OCI-LY1 (cell line): ENCODE measurements around the gene PRSS33.

Source experiments
- H2AFZ ChIP-seq: fragments of 200-600 bp; sonication (generic), shearing (Covaris generic); 2 replicates; pipeline ENCODE4 v1.6.0; 2014; ENCODE audit warnings: antibody characterized with exemption, mild to moderate bottlenecking, low read length
- H3F3A ChIP-seq: fragments of 200-600 bp; sonication (generic), shearing (Covaris generic); 2 replicates; pipeline ENCODE4 v1.6.0; 2014; ENCODE audit warnings: mild to moderate bottlenecking, antibody characterized with exemption, low read length, moderate library complexity; ENCODE audit not compliant: insufficient read depth
- H3K27ac ChIP-seq: fragments of 200-600 bp; sonication (generic); 2 replicates; pipeline ENCODE4 v1.5.1; 2014; ENCODE audit warnings: low read length, mixed run types, mild to moderate bottlenecking, low read depth; ENCODE audit not compliant: poor library complexity, severe bottlenecking
- H3K27me3 ChIP-seq: fragments of 200-600 bp; sonication (generic); 2 replicates; pipeline ENCODE4 v1.6.0; 2014; ENCODE audit warnings: antibody characterized with exemption, mild to moderate bottlenecking, low read length, moderate library complexity; ENCODE audit not compliant: insufficient read depth
- H3K36me3 ChIP-seq: fragments of 200-600 bp; sonication (generic); 2 replicates; pipeline ENCODE4 v1.6.1; 2014; ENCODE audit warnings: mild to moderate bottlenecking, antibody characterized with exemption, low read length, moderate library complexity, mixed read lengths; ENCODE audit not compliant: insufficient read depth
- H3K4me1 ChIP-seq: fragments of 200-600 bp; sonication (generic); 2 replicates; pipeline ENCODE4 v1.5.1; 2014; ENCODE audit warnings: mild to moderate bottlenecking, low read length, moderate library complexity; ENCODE audit not compliant: insufficient read depth, severe bottlenecking
- H3K4me2 ChIP-seq: fragments of 200-600 bp; sonication (generic), shearing (Covaris generic); 2 replicates; pipeline ENCODE4 v1.6.1; 2014; ENCODE audit warnings: low read length
- H3K4me3 ChIP-seq: fragments of 200-600 bp; sonication (generic); 2 replicates; pipeline ENCODE4 v1.5.1; 2014; ENCODE audit warnings: low read length, low read depth, mild to moderate bottlenecking, mixed read lengths; ENCODE audit not compliant: poor library complexity, severe bottlenecking
- H3K79me2 ChIP-seq: fragments of 200-600 bp; shearing (Covaris generic); 2 replicates; pipeline ENCODE4 v1.6.1; 2016; ENCODE audit warnings: mixed run types, low read length, mixed read lengths; ENCODE audit not compliant: insufficient read depth
- H3K9ac ChIP-seq: fragments of 200-600 bp; sonication (generic), shearing (Covaris generic); 2 replicates; pipeline ENCODE4 v1.6.1; 2014; ENCODE audit warnings: mild to moderate bottlenecking, low read length, mixed read lengths
- H3K9me2 ChIP-seq: fragments of 200-600 bp; sonication (generic), shearing (Covaris generic); 2 replicates; pipeline ENCODE4 v1.6.1; 2014; ENCODE audit warnings: low read depth, mild to moderate bottlenecking, low read length, mixed read lengths
- H3K9me3 ChIP-seq: fragments of 200-600 bp; shearing (Covaris generic); 2 replicates; pipeline ENCODE4 v1.6.1; 2014; ENCODE audit warnings: low read length, mixed read lengths
- H4K20me1 ChIP-seq: fragments of 200-600 bp; sonication (generic), shearing (Covaris generic); 2 replicates; pipeline ENCODE4 v1.6.0; 2016; ENCODE audit warnings: mild to moderate bottlenecking, low read length; ENCODE audit not compliant: insufficient read depth
- EZH2 ChIP-seq: fragments of 200-600 bp; sonication (generic), shearing (Covaris generic); IDR thresholded peaks from 2 replicates; pipeline ENCODE4 v1.8.0; 2017; ENCODE audit warnings: borderline replicate concordance, mixed run types, mild to moderate bottlenecking, antibody characterized with exemption, low read length, moderate library complexity, mixed read lengths
- TF ChIP-seq, protein P1 (sequence below): fragments of 200-600 bp; sonication (generic), shearing (Covaris generic); IDR thresholded peaks from 2 replicates; pipeline ENCODE4 v1.5.1; 2017; ENCODE audit warnings: mild to moderate bottlenecking, antibody characterized with exemption, low read length, moderate library complexity, mixed read lengths

The PRSS33 gene

DNA sequence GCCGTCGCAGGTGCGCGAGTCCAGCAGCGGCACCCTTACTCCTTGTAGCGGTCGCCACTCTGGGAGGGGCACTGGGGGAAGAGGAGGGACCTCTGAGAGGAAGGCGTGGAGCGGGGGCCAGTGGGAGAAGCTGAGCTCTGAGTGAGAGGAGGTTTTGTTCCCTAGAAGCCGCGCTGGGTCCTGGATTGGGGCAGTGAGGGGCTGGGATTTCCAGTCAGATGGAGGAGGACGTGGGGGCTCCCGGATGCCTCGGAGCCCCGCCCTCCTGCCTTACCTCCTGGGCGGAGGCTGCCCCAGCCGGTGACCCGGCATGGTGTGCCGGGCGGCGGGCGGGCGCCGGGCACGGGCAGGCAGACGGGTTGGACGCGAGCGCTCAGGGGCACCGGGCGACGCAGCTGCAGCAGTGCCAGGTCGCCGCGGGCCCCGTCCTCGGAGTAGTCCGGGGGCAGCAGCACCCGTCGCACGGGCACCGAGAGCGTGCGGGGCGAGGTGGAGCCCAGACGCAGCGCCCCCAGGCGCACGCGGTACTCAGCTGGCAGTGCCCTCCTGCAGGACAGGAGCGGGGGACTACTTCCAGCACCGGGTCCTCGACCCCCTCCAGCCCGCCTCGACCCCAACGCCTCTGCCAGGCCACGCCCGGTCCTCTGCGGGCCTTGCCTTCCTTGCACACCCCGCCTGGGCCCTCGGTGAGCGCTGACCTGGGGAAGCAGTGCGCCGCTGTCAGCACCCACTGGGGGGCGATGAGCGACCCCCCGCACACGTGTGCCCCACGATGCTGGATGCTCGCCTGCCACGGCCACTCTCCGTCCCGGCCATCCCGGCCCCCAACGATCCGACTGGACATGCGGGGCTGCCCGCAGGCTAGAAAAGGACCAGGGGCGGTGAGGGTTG is 2.0 kb downstream of the PRSS33 start:
- Histone ChIP-seq H3K4me2 (no peak overlapping the region), H3K27ac (no peak overlapping the region)

GRCh38 chr16:2784358-2785100 is 2.8 kb downstream of the PRSS33 start:
- Histone ChIP-seq H3K27me3 (no peaks in the 10 kb centered on the region; the same call in 1 of the 2 replicates), H2AFZ (no peak overlapping the region), H3K4me2 (no peak overlapping the region), H3K79me2 (no peaks in the 10 kb centered on the region), H3K9me2 (no peaks in the 10 kb centered on the region), H3K9me3 (no peaks in the 10 kb centered on the region), H4K20me1 (no peaks in the 10 kb centered on the region), H3K4me3 (no peak overlapping the region), H3K36me3 (no peaks in the 10 kb centered on the region), H3K4me1 (no peaks in the 10 kb centered on the region), H3F3A (no peaks in the 10 kb centered on the region), H3K9ac (no peak overlapping the region), H3K27ac (no peak overlapping the region)
- TF ChIP-seq, protein P1, sequence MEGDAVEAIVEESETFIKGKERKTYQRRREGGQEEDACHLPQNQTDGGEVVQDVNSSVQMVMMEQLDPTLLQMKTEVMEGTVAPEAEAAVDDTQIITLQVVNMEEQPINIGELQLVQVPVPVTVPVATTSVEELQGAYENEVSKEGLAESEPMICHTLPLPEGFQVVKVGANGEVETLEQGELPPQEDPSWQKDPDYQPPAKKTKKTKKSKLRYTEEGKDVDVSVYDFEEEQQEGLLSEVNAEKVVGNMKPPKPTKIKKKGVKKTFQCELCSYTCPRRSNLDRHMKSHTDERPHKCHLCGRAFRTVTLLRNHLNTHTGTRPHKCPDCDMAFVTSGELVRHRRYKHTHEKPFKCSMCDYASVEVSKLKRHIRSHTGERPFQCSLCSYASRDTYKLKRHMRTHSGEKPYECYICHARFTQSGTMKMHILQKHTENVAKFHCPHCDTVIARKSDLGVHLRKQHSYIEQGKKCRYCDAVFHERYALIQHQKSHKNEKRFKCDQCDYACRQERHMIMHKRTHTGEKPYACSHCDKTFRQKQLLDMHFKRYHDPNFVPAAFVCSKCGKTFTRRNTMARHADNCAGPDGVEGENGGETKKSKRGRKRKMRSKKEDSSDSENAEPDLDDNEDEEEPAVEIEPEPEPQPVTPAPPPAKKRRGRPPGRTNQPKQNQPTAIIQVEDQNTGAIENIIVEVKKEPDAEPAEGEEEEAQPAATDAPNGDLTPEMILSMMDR = no peak

More for the DNA sequence above, 2.0 kb downstream of the PRSS33 start:
- no peak overlapping the region for H3K9ac ChIP-seq
- no peaks in the 10 kb centered on the region for H3K9me3 ChIP-seq
- H3K36me3 ChIP-seq = no peaks in the 10 kb centered on the region
- H4K20me1 ChIP-seq = no peaks in the 10 kb centered on the region
- no peaks in the 10 kb centered on the region for H3K79me2 ChIP-seq
- no peak overlapping the region for H2AFZ ChIP-seq
- no peak overlapping the region for H3K4me3 ChIP-seq
- TF ChIP-seq, protein P1 = 0 out of 2 replicates have a peak, but pooled peaks have one; percentile 13
- no peak for TF ChIP-seq EZH2
- H3K9me2 ChIP-seq = no peaks in the 10 kb centered on the region
- H3K4me1 ChIP-seq = no peaks in the 10 kb centered on the region
- no peaks in the 10 kb centered on the region for H3F3A ChIP-seq
- H3K27me3 ChIP-seq = no peaks in the 10 kb centered on the region; the same call in 1 of the 2 replicates

- Histone ChIP-seq H3K27ac (no peak overlapping the region), H3K4me3 (no peak overlapping the region), H2AFZ (no peak overlapping the region), H3K27me3 (no peaks in the 10 kb centered on the region; the same call in 1 of the 2 replicates), H3K9me2 (no peaks in the 10 kb centered on the region), H3K4me2 (no peak overlapping the region), H3K36me3 (no peaks in the 10 kb centered on the region; the same call in 1 of the 2 replicates), H3K9ac (no peak overlapping the region), H3F3A (no peaks in the 10 kb centered on the region), H4K20me1 (no peaks in the 10 kb centered on the region), H3K9me3 (no peaks in the 10 kb centered on the region), H3K79me2 (no peaks in the 10 kb centered on the region), H3K4me1 (no peaks in the 10 kb centered on the region)
- TF ChIP-seq EZH2 = no peak
- TF ChIP-seq, protein P1 = no peak
Measured at GRCh38 chr16:2783581-2784357, 3.6 kb downstream of the PRSS33 start.
